ENCODE data around the gene KLHDC10. TPM values are rescaled to one million over a fixed set of nuclear protein-coding genes. Genes with fewer than 3 reads are reported as not detected.
A peak's percentile ranks its signal among the peaks of the same experiment; 100 is the strongest.
"Not testable (repeated sequence)": the region's sequence is repeated elsewhere in the genome, so short reads cannot be mapped to it uniquely, and the experiment has no call there.

The KLHDC10 gene
- total and polyA plus RNA-seq, 5 experiments from 2014 or later, result 1.9 to 19.5 (median 2.4) TPM

- H3K27ac Mint-ChIP-seq, H3K27me3 Mint-ChIP-seq, DNase-seq, H3K4me3 Mint-ChIP-seq, ATAC-seq, H3K9me3 Mint-ChIP-seq: not testable (repeated sequence)
- POLR2A ChIA-PET, result interaction anchor here (0.7 kb wide), 1 partner anchor 1323 kb away, joined by 3 read pairs; no protein-coding TSS in a partner anchor
- Mint-ChIP-seq H3K36me3 (peaks cover 4 to 38% (median 13%) of the 10 kb centered on the region in 3 donors), H3K4me1 (peaks cover 13 to 45% (median 31%) of the 10 kb centered on the region in 4 donors)
These were observed 14.9 kb downstream of the KLHDC10 start for GRCh38 chr7:130085235-130085634.

GRCh38 chr7:130086938-130087337, 16.6 kb downstream of the KLHDC10 start:
- POLR2A ChIA-PET, result interaction anchor here (1.0 kb wide), 1 partner anchor 17 kb away, joined by 3 read pairs; the partner anchor contains the start of gene KLHDC10
- ATAC-seq (no peak), DNase-seq (no peak)
- Mint-ChIP-seq H3K4me1 (peaks cover 15 to 40% (median 34%) of the 10 kb centered on the region in 4 donors), H3K27ac (peak overlapping the region in 1 of 10 donors; percentile 32), H3K9me3 (no peaks in the 10 kb centered on the region), H3K4me3 (no peak overlapping the region), H3K27me3 (no peaks in the 10 kb centered on the region), H3K36me3 (peaks cover 4 to 39% (median 13%) of the 10 kb centered on the region in 3 donors)

GRCh38 chr7:130087364-130087763, 17.0 kb downstream of the KLHDC10 start:
- Mint-ChIP-seq H3K4me1 (peaks cover 16 to 43% (median 34%) of the 10 kb centered on the region in 4 donors), H3K9me3 (no peaks in the 10 kb centered on the region), H3K27me3 (no peaks in the 10 kb centered on the region), H3K27ac (peak overlapping the region in 1 of 10 donors; percentile 32), H3K4me3 (no peak overlapping the region), H3K36me3 (peaks cover 4 to 39% (median 13%) of the 10 kb centered on the region in 3 donors)
- ATAC-seq (no peak), DNase-seq (no peak)
- POLR2A ChIA-PET, result no interaction called here

GRCh38 chr7:130090745-130091532, 20.6 kb downstream of the KLHDC10 start:
- Mint-ChIP-seq H3K4me3 (no peak overlapping the region), H3K27ac (peak overlapping the region in 1 of 10 donors; percentile 30), H3K4me1 (peaks cover 11 to 31% (median 20%) of the 10 kb centered on the region in 4 donors), H3K27me3 (no peaks in the 10 kb centered on the region), H3K9me3 (no peaks in the 10 kb centered on the region), H3K36me3 (peaks cover 0 to 17% (median 3%) of the 10 kb centered on the region in 3 donors)
- DNase-seq, result no peak
- POLR2A ChIA-PET, result no interaction called here
- no peak for ATAC-seq

GRCh38 chr7:130091999-130092398, 21.7 kb downstream of the KLHDC10 start:
- Mint-ChIP-seq H3K27ac (peak overlapping the region in 2 of 10 donors; percentile 30 to 74), H3K27me3 (no peaks in the 10 kb centered on the region), H3K4me1 (peaks cover 9 to 31% (median 18%) of the 10 kb centered on the region in 4 donors), H3K4me3 (no peak overlapping the region), H3K36me3 (peaks cover 0 to 17% (median 3%) of the 10 kb centered on the region in 3 donors), H3K9me3 (no peaks in the 10 kb centered on the region)
- POLR2A ChIA-PET, result no interaction called here
- DNase-seq (no peak), ATAC-seq (no peak)

GRCh38 chr7:130092598-130092997, 22.3 kb downstream of the KLHDC10 start:
- Mint-ChIP-seq H3K36me3 (peaks cover 0 to 12% (median 3%) of the 10 kb centered on the region in 3 donors), H3K27ac (peak overlapping the region in 4 of 10 donors; percentile 10 to 74 (median 26)), H3K9me3 (no peaks in the 10 kb centered on the region), H3K4me3 (peak overlapping the region in 1 of 10 donors; percentile 41), H3K4me1 (peaks cover 6 to 28% (median 16%) of the 10 kb centered on the region in 4 donors), H3K27me3 (no peaks in the 10 kb centered on the region)
- POLR2A ChIA-PET, result no interaction called here
- ATAC-seq (no peak), DNase-seq (no peak)

- H3K27me3 Mint-ChIP-seq, result no peaks in the 10 kb centered on the region
- POLR2A ChIA-PET, result no interaction called here
- DNase-seq, result no peak
- peaks cover 0 to 16% (median 5%) of the 10 kb centered on the region in 3 donors for H3K36me3 Mint-ChIP-seq
- H3K27ac Mint-ChIP-seq, result peak overlapping the region in 1 of 10 donors; percentile 77
- peaks cover 9 to 36% (median 18%) of the 10 kb centered on the region in 4 donors for H3K4me1 Mint-ChIP-seq
- ATAC-seq, result no peak
- no peak overlapping the region for H3K4me3 Mint-ChIP-seq
- no peaks in the 10 kb centered on the region for H3K9me3 Mint-ChIP-seq
These were observed 25.5 kb downstream of the KLHDC10 start for GRCh38 chr7:130095812-130096211.

- Mint-ChIP-seq H3K36me3 (peaks cover 0 to 17% (median 3%) of the 10 kb centered on the region in 3 donors), H3K9me3 (no peaks in the 10 kb centered on the region), H3K4me3 (no peak overlapping the region), H3K27ac (no peak overlapping the region), H3K4me1 (peaks cover 5 to 31% (median 19%) of the 10 kb centered on the region in 4 donors), H3K27me3 (no peaks in the 10 kb centered on the region)
- DNase-seq (no peak), ATAC-seq (no peak)
- POLR2A ChIA-PET, result no interaction called here
These were observed 26.0 kb downstream of the KLHDC10 start for GRCh38 chr7:130096243-130096827.

- POLR2A ChIA-PET, result no interaction called here
- Mint-ChIP-seq H3K36me3 (peaks cover 0 to 20% (median 4%) of the 10 kb centered on the region in 3 donors), H3K27ac (peak overlapping the region in 1 of 10 donors; percentile 36), H3K4me3 (no peak overlapping the region), H3K9me3 (no peaks in the 10 kb centered on the region), H3K27me3 (no peaks in the 10 kb centered on the region), H3K4me1 (peaks cover 0 to 26% (median 13%) of the 10 kb centered on the region in 4 donors)
- DNase-seq, result no peak
- no peak for ATAC-seq
These were observed 29.0 kb downstream of the KLHDC10 start for GRCh38 chr7:130099331-130099730.

GRCh38 chr7:130102588-130102987, 32.3 kb downstream of the KLHDC10 start:
- no peak for DNase-seq
- no peaks in the 10 kb centered on the region for H3K27me3 Mint-ChIP-seq
- peaks cover 0 to 24% (median 10%) of the 10 kb centered on the region in 4 donors for H3K4me1 Mint-ChIP-seq
- H3K36me3 Mint-ChIP-seq, result peaks cover 0 to 23% (median 4%) of the 10 kb centered on the region in 3 donors
- H3K9me3 Mint-ChIP-seq, result no peaks in the 10 kb centered on the region
- peak overlapping the region in 1 of 10 donors; percentile 29 for H3K27ac Mint-ChIP-seq
- H3K4me3 Mint-ChIP-seq, result no peak overlapping the region
- POLR2A ChIA-PET, result no interaction called here
- ATAC-seq, result no peak

GRCh38 chr7:130107949-130108674, 37.8 kb downstream of the KLHDC10 start:
- POLR2A ChIA-PET, result no interaction called here
- Mint-ChIP-seq H3K9me3 (no peaks in the 10 kb centered on the region), H3K4me1 (peaks cover 0 to 8% (median 1%) of the 10 kb centered on the region in 4 donors), H3K36me3 (peaks cover 0 to 6% (median 0%) of the 10 kb centered on the region in 3 donors), H3K27ac (no peak overlapping the region), H3K27me3 (no peaks in the 10 kb centered on the region), H3K4me3 (peak overlapping the region in 1 of 10 donors; percentile 44)
- ATAC-seq (no peak), DNase-seq (no peak)

- POLR2A ChIA-PET, result no interaction called here
- H3K27ac Mint-ChIP-seq, result no peak overlapping the region
- no peak for DNase-seq
- H3K36me3 Mint-ChIP-seq, result peaks cover 0 to 6% (median 0%) of the 10 kb centered on the region in 3 donors
- H3K27me3 Mint-ChIP-seq, result no peaks in the 10 kb centered on the region
- peaks cover 0 to 14% (median 1%) of the 10 kb centered on the region in 4 donors for H3K4me1 Mint-ChIP-seq
- no peak for ATAC-seq
- H3K4me3 Mint-ChIP-seq, result no peak overlapping the region
- H3K9me3 Mint-ChIP-seq, result no peaks in the 10 kb centered on the region
These were observed 38.5 kb downstream of the KLHDC10 start for GRCh38 chr7:130108809-130109208.
